HG02678 (cell line): ENCODE data around the gene MTO1.
A peak's percentile ranks its signal among the peaks of the same experiment; 100 is the strongest.
"Not testable (repeated sequence)": the region's sequence is repeated elsewhere in the genome, so short reads cannot be mapped to it uniquely, and the experiment has no call there.

Source experiments
- ATAC-seq: cut with Tn5 transposase; IDR thresholded peaks from one replicate; pipeline ENCODE4 v1.9.1; 2021; ENCODE audit warnings: mild to moderate bottlenecking, moderate library complexity; ENCODE audit not compliant: unreplicated experiment

Gene MTO1

GRCh38 chr6:73503027-73503772, 41.7 kb downstream of the MTO1 start:
- ATAC-seq = no peak

GRCh38 chr6:73504160-73504559, 42.6 kb downstream of the MTO1 start:
- no peak for ATAC-seq

- no peak for ATAC-seq
Observed at GRCh38 chr6:73505142-73505541, 43.6 kb downstream of the MTO1 start.

- ATAC-seq = not testable (repeated sequence)
Observed at GRCh38 chr6:73505705-73506104, 44.2 kb downstream of the MTO1 start.

DNA sequence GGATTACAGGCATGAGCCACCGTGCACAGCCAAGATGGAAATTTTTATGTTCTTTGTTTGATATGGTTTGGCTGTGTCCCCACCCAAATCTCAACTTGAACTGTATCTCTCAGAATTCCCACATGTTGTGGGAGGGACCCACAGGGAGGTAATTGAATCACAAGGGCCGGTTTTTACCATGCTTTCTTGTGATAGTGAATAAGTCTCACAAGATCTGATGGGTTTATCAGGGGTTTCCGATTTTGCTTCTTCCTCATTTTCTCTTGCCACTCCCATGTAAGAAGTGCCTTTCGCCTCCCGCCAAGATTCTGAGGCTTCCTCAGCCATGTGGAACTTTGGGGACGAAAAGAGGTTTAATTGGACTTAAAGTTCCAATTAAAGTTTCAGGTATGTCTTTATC, 44.7 kb downstream of the MTO1 start:
- ATAC-seq = no peak

- no peak for ATAC-seq
Observed at GRCh38 chr6:73508776-73509175, 47.2 kb downstream of the MTO1 start.

- ATAC-seq = no peak
Observed at GRCh38 chr6:73509851-73510250, 48.3 kb downstream of the MTO1 start.

GRCh38 chr6:73511796-73512195, 50.3 kb downstream of the MTO1 start:
- ATAC-seq = no peak

DNA sequence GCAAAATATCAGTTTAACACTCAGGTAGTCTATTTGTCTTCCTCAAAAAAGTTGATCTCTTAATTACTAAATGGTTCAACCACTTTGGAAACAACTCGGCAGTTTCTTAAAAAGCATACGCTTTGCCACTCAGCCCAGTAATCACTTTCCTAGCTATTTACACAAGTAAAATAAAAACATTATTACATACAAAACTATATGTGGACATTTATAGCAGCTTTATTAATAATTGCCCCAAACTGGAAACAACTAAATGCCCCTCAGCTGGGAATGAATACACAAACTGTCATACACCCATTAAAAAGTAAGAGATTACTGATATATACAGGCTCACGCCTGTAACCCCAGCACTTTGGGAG, 51.9 kb downstream of the MTO1 start:
- no peak for ATAC-seq

GRCh38 chr6:73514746-73515110, 53.2 kb downstream of the MTO1 start:
- ATAC-seq = no peak

GRCh38 chr6:73515204-73515655, 53.7 kb downstream of the MTO1 start:
- ATAC-seq = peak; percentile 43

DNA sequence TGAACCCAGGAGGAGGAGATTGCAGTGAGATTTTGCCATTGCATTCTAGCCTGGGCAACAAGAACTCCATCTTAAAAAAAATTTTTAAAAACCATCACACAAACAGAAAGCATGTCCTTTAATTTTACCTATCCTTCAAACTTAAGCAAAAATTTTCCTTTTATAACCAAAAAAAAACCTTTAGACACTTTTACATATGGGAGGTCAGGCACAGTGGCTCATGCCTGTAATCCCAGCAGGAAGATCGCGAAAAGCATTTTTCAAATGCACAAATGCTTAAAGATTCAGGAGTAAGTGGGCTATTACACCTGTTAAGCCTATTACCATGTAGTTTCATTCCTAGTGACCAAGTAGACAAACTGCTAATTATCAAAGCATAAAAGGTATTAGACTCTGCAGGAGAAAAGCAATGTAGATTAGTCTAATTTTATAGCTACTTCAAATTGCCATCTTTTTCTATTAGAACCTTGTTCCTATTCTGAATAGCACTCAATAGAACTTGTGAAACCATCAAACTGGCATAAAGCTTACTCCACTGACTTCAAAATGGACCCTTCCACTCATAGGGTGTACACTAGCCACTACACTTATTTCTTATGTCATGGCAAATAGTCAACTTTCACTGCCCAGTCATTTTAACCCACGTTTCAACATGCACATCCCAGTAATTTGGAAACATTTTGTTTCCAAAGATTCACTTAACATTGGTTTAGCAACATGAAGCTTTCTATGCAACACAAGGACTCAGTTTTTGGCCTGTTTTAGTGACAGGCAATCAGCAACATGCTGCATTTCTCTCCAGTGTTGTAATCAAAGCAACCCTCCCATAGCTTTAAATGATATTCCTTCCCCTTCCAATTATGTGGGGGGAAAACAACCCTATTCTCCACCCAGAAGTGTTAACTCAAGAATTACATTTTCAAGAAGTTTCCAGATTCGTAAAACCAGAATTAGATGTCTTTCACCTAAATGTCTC, 55.3 kb downstream of the MTO1 start:
- no peak for ATAC-seq

- not testable (repeated sequence) for ATAC-seq
Observed at GRCh38 chr6:73518100-73518981, 56.8 kb downstream of the MTO1 start.

- ATAC-seq = not testable (repeated sequence)
Observed at GRCh38 chr6:73518982-73519881, 57.7 kb downstream of the MTO1 start.

DNA sequence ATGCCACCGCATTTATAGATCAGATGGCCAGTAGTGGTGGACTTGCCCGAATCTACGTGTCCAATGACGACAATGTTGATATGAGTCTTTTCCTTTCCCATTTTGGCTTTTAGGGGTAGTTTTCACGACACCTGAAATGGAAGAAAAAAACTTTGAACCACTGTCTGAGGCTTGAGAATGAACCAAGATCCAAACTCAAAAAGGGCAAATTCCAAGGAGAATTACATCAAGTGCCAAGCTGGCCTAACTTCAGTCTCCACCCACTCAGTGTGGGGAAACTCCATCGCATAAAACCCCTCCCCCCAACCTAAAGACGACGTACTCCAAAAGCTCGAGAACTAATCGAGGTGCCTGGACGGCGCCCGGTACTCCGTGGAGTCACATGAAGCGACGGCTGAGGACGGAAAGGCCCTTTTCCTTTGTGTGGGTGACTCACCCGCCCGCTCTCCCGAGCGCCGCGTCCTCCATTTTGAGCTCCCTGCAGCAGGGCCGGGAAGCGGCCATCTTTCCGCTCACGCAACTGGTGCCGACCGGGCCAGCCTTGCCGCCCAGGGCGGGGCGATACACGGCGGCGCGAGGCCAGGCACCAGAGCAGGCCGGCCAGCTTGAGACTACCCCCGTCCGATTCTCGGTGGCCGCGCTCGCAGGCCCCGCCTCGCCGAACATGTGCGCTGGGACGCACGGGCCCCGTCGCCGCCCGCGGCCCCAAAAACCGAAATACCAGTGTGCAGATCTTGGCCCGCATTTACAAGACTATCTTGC, 58.6 kb downstream of the MTO1 start:
- no peak for ATAC-seq

DNA sequence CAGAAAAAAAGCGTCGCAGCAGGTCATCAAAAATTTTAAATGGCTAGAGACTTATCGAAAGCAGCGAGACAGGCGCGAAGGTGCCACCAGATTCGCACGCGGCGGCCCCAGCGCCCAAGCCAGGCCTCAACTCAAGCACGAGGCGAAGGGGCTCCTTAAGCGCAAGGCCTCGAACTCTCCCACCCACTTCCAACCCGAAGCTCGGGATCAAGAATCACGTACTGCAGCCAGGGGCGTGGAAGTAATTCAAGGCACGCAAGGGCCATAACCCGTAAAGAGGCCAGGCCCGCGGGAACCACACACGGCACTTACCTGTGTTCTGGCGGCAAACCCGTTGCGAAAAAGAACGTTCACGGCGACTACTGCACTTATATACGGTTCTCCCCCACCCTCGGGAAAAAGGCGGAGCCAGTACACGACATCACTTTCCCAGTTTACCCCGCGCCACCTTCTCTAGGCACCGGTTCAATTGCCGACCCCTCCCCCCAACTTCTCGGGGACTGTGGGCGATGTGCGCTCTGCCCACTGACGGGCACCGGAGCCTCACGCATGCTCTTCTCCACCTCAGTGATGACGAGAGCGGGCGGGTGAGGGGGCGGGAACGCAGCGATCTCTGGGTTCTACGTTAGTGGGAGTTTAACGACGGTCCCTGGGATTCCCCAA, 59.3 kb downstream of the MTO1 start, which contains the start of gene EEF1A1:
EEF1A1 (minus strand) TSS at position 345 of the 663 bp plus-strand sequence. CDS start 1,006 bp downstream, outside the sequence.
- peak; percentile 62 for ATAC-seq

DNA sequence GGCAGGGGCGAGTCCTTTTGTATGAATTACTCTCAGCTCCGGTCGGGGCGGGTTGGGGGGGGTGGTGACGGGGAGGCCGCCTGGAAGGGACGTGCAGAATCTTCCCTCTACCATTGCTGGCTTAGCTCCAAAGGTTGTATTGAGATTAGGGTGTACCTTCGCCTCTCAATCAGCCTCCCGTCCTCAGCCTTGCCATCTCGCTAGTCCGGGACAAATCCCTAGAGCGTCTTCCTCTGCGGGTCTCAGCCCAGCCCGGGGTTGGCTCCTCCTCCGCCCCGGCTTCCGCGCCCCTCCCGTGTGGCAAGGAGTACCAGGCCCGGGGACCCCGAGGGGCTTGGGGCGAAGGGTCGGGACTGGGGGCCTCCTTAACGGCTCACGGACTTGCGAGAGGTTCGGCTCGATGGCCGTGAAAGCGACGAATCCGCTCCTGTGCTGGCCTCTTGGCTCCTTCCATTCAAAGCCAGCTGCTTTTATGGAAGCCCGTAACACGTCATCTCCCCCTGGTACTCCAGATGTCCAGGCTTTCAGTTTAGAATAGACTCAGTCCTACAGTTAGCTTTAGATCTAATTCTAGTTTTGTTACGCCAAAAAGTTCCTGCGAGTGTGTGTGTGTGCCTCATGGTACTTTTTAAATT, 59.9 kb downstream of the MTO1 start:
- peak; percentile 34 for ATAC-seq
